GM23338 (cell line): ENCODE data around the gene PRLHR. TPM values are rescaled to one million over a fixed set of nuclear protein-coding genes. Genes with fewer than 3 reads are reported as not detected.

ENCODE experiments used
- ATAC-seq: fragments of 200-7000 bp; cut with Tn5 transposase; 3 replicates; pipeline ENCODE4 v1.9.1; 2020
- DNase-seq: peaks from one replicate; pipeline ENCODE4 v3.0.0-alpha.2; 2015; ENCODE audit warnings: low spot score
- H2AFZ ChIP-seq: fragments of 200-600 bp; sonication (generic); 2 replicates; pipeline ENCODE4 v1.8.0; 2016; ENCODE audit warnings: antibody characterized with exemption, mild to moderate bottlenecking, moderate library complexity
- H3F3A ChIP-seq: fragments of 200-600 bp; sonication (generic); replicated peaks from 2 replicates; pipeline ENCODE4 v1.8.0; 2017; ENCODE audit warnings: antibody characterized with exemption, mixed run types, low read depth
- H3K27ac ChIP-seq: fragments of 200-600 bp; sonication (generic); 2 replicates; pipeline ENCODE4 v1.6.1; 2016; ENCODE audit warnings: low read depth
- H3K27me3 ChIP-seq: fragments of 200-600 bp; sonication (generic); 2 replicates; pipeline ENCODE4 v1.8.0; 2016; ENCODE audit warnings: mild to moderate bottlenecking, mixed run types, moderate library complexity; ENCODE audit not compliant: insufficient read depth
- H3K36me3 ChIP-seq: fragments of 200-600 bp; sonication (generic); 2 replicates; pipeline ENCODE4 v1.8.0; 2016; ENCODE audit warnings: mild to moderate bottlenecking; ENCODE audit not compliant: insufficient read depth
- H3K4me1 ChIP-seq: fragments of 200-600 bp; sonication (generic); 2 replicates; pipeline ENCODE4 v1.8.0; 2016; ENCODE audit warnings: mild to moderate bottlenecking, moderate library complexity; ENCODE audit not compliant: insufficient read depth
- H3K4me2 ChIP-seq: fragments of 200-600 bp; sonication (generic); 2 replicates; pipeline ENCODE4 v1.7.1; 2017; ENCODE audit warnings: mixed run types
- H3K4me3 ChIP-seq: fragments of 200-600 bp; sonication (generic); 2 replicates; pipeline ENCODE4 v1.6.1; 2016; ENCODE audit warnings: mixed run types
- H3K79me2 ChIP-seq: fragments of 200-600 bp; sonication (generic); replicated peaks from 2 replicates; pipeline ENCODE4 v1.8.0; 2017; ENCODE audit warnings: mild to moderate bottlenecking; ENCODE audit not compliant: insufficient read depth
- H3K9me2 ChIP-seq: fragments of 200-600 bp; sonication (generic); 2 replicates; pipeline ENCODE4 v1.8.0; 2017; ENCODE audit not compliant: insufficient read depth
- H4K20me1 ChIP-seq: fragments of 200-600 bp; sonication (generic); replicated peaks from 2 replicates; pipeline ENCODE4 v1.8.0; 2017; ENCODE audit warnings: mild to moderate bottlenecking; ENCODE audit not compliant: insufficient read depth
- H3K27ac Mint-ChIP-seq: 2 replicates; pipeline ENCODE4 v1.8.0; 2020; ENCODE audit warnings: inconsistent platforms, mild to moderate bottlenecking, moderate library complexity, mixed read lengths
- H3K27me3 Mint-ChIP-seq: 3 replicates; pipeline ENCODE4 v1.8.0; 2022; ENCODE audit warnings: low read depth, mild to moderate bottlenecking, moderate library complexity, mixed read lengths, inconsistent platforms; ENCODE audit not compliant: insufficient read depth, poor library complexity
- H3K36me3 Mint-ChIP-seq: 3 replicates; pipeline ENCODE4 v1.8.0; 2021; ENCODE audit warnings: low read depth, mild to moderate bottlenecking, inconsistent platforms, moderate library complexity, mixed read lengths
- H3K4me1 Mint-ChIP-seq: 3 replicates; pipeline ENCODE4 v1.8.0; 2020; ENCODE audit warnings: mild to moderate bottlenecking, inconsistent platforms, mixed read lengths
- H3K4me3 Mint-ChIP-seq: 3 replicates; pipeline ENCODE4 v1.8.0; 2021; ENCODE audit warnings: moderate library complexity, mild to moderate bottlenecking, inconsistent platforms, mixed read lengths
- H3K9me3 Mint-ChIP-seq: 3 replicates; pipeline ENCODE4 v1.8.0; 2020; ENCODE audit warnings: moderate library complexity, mild to moderate bottlenecking, inconsistent platforms, mixed read lengths
- CREB1 ChIP-seq: fragments of 250-450 bp; sonication (Bioruptor Pico); IDR thresholded peaks from 2 replicates; pipeline ENCODE4 v1.5.0; 2020; ENCODE audit warnings: low read depth, mild to moderate bottlenecking, moderate library complexity
- CTCF ChIP-seq, 2 experiments: fragments of 200-600 bp in 1 of 2; sonication (generic) in 1 of 2; conservative IDR thresholded peaks; 2 replicates each; pipeline versions ENCODE4 v1.5.1 to v1.6.1; 2016 to 2017; ENCODE audit warnings: antibody characterized with exemption in 2 of 2, low read depth in 2 of 2, mild to moderate bottlenecking in 2 of 2, moderate library complexity in 1 of 2
- ETS1 ChIP-seq: IDR thresholded peaks from 2 replicates; pipeline ENCODE4 v1.6.1; 2016; ENCODE audit warnings: antibody characterized with exemption
- EZH2 ChIP-seq: fragments of 200-600 bp; sonication (generic); IDR thresholded peaks from one replicate; pipeline ENCODE4 v1.8.0; 2017; ENCODE audit warnings: antibody characterized with exemption, mild to moderate bottlenecking, low read depth; ENCODE audit not compliant: unreplicated experiment
- EZH2phosphoT487 ChIP-seq: fragments of 200-600 bp; sonication (generic); IDR thresholded peaks from one replicate; pipeline ENCODE4 v1.8.1; 2018; ENCODE audit warnings: antibody characterized with exemption; ENCODE audit not compliant: unreplicated experiment
- JUNB ChIP-seq: IDR thresholded peaks from one replicate; pipeline ENCODE4 v1.6.1; 2016; ENCODE audit warnings: antibody characterized with exemption; ENCODE audit not compliant: unreplicated experiment
- NANOG ChIP-seq: IDR thresholded peaks from 2 replicates; pipeline ENCODE4 v1.6.1; 2016; ENCODE audit warnings: antibody characterized with exemption, borderline replicate concordance
- POLR2AphosphoS5 ChIP-seq: IDR thresholded peaks from 2 replicates; pipeline ENCODE4 v1.6.1; 2016; ENCODE audit warnings: antibody characterized with exemption, low read depth
- REST ChIP-seq: IDR thresholded peaks from one replicate; pipeline ENCODE4 v1.6.1; 2018; ENCODE audit warnings: antibody characterized with exemption; ENCODE audit not compliant: unreplicated experiment
- STAT1 ChIP-seq: IDR thresholded peaks from one replicate; pipeline ENCODE4 v1.6.1; 2016; ENCODE audit warnings: antibody characterized with exemption; ENCODE audit not compliant: unreplicated experiment
- ZNF114 ChIP-seq: fragments of 250-450 bp; sonication (Bioruptor Pico); IDR thresholded peaks from 2 replicates; pipeline ENCODE4 v1.5.0; 2020; ENCODE audit warnings: mild to moderate bottlenecking, moderate library complexity
- ZNF331 ChIP-seq: fragments of 250-450 bp; sonication (Bioruptor Pico); IDR thresholded peaks from 2 replicates; pipeline ENCODE4 v1.5.0; 2020; ENCODE audit warnings: low read depth, mild to moderate bottlenecking, moderate library complexity
- ZNF462 ChIP-seq: fragments of 250-450 bp; sonication (Bioruptor Pico); IDR thresholded peaks from 2 replicates; pipeline ENCODE4 v1.5.0; 2020; ENCODE audit warnings: mild to moderate bottlenecking, moderate library complexity
- polyA plus RNA-seq: library from polyadenylated mRNA; unstranded; fragments of >200 nt; fragmentation: Nextera tagmentation; extraction: Ambion mirVana; gene quantifications from 2 replicates; pipeline ENCODE4 v1.2.1, GENCODE V29; 2016
- total RNA-seq: library from RNA; depleted of rRNA; stranded (reverse); fragments of >200 nt; shearing (Covaris generic); gene quantifications from 2 replicates; pipeline ENCODE4 v1.2.3, GENCODE V29; 2014

Gene PRLHR
- total and polyA plus RNA-seq, 2 experiments from 2014 or later, result 0.24 TPM; not detected in 1

GRCh38 chr10:118567701-118568248, 27.7 kb downstream of the PRLHR start:
- no peak for TF ChIP-seq NANOG
- no peak for TF ChIP-seq EZH2phosphoT487
- TF ChIP-seq EZH2, result no peak
- TF ChIP-seq STAT1, result no peak
- TF ChIP-seq REST, result no peak
- TF ChIP-seq ZNF331 (CRISPR knock-in tag), result no peak
- no peak for TF ChIP-seq CTCF (conservative IDR thresholded peaks at IDR 0.05; ENCODE audit: low read depth in 2 of 2)
- no peak for TF ChIP-seq POLR2AphosphoS5
- TF ChIP-seq ZNF114 (CRISPR knock-in tag), result no peak
- no peak for TF ChIP-seq JUNB
- no peak for TF ChIP-seq ZNF462
- no peak for TF ChIP-seq ETS1
- no peak for TF ChIP-seq CREB1 (CRISPR knock-in tag)
- Histone ChIP-seq H3K9me2 (no peaks in the 10 kb centered on the region), H2AFZ (no peak overlapping the region), H3K27me3 (no peaks in the 10 kb centered on the region), H3K36me3 (no peaks in the 10 kb centered on the region), H3K4me1 (0 out of 2 replicates have a peak, but pooled peaks cover 5% of the 10 kb centered on the region), H3K4me2 (no peak overlapping the region), H3K79me2 (no peaks in the 10 kb centered on the region), H4K20me1 (no peaks in the 10 kb centered on the region), H3F3A (no peaks in the 10 kb centered on the region), H3K27ac (no peak overlapping the region), H3K4me3 (no peak overlapping the region)
- Mint-ChIP-seq H3K27ac (no peak overlapping the region), H3K9me3 (peaks cover 3% of the 10 kb centered on the region; the same call in 1 of the 3 replicates), H3K27me3 (peaks cover 13% of the 10 kb centered on the region), H3K36me3 (no peaks in the 10 kb centered on the region), H3K4me1 (peaks cover 6% of the 10 kb centered on the region; the same call in 1 of the 3 replicates), H3K4me3 (no peak overlapping the region)
- DNase-seq, result no peak
- no peak for ATAC-seq
